ENCODE results near the gene PKD2. TPM values are rescaled to one million over a fixed set of nuclear protein-coding genes. Genes with fewer than 3 reads are reported as not detected.

PKD2 gene
- 1 to 10 TPM; 2.0 to 7.1 TPM for total RNA-seq

DNA sequence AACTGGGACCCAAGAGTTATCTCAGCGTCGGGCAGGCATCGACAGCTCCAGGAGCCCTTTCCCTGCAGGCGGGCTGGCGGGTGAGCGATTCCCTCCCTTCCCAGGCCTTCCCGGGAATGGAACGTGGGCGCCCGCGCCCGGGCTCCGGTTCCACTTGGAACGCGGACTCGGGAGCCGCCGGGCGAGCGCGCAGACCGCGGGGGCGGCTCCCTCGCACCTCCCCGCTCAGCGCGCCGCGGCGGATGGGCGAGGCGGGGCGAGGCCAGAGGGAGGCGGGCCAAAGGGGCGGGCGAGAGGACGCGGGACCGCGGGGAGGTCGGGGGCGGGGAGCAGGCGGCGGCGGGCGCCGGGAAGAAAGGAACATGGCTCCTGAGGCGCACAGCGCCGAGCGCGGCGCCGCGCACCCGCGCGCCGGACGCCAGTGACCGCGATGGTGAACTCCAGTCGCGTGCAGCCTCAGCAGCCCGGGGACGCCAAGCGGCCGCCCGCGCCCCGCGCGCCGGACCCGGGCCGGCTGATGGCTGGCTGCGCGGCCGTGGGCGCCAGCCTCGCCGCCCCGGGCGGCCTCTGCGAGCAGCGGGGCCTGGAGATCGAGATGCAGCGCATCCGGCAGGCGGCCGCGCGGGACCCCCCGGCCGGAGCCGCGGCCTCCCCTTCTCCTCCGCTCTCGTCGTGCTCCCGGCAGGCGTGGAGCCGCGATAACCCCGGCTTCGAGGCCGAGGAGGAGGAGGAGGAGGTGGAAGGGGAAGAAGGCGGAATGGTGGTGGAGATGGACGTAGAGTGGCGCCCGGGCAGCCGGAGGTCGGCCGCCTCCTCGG lies at the start of gene PKD2:
Gene PKD2 (plus strand): TSS at position 332 of the 818 bp plus-strand sequence. CDS start 99 bp downstream, at position 431.
- H3K36me3 Mint-ChIP-seq = peaks cover 5 to 20% of the 10 kb centered on the region in 2 donors
- peak; percentile 76 to 80 for DNase-seq (ENCODE audit: low spot score in 2 of 2)
- H3K9me3 Mint-ChIP-seq = no peaks in the 10 kb centered on the region
- peak within 1 kb of the TSS; percentile 80 to 96 for H3K27ac Mint-ChIP-seq
- ATAC-seq = peak; percentile 88 to 97

DNA sequence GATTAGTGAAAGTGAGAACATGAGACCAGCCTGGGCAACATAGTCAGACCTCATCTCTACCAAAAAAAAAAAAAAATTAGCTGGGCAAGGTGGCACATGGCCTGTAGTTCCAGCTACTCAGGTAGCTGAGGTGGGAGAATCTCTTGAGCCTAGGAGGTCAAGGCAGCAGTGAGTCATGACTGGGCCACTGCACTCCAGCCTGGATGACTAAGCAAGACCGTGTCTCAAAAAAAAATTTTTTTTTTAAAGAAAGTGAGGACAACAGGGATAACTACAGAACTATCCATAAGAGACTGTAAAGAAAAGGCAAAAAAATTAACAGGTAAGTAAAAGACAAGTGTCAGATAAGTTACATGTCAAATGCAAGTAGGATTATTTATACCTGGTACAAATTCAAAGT lies 45.4 kb upstream of the PKD2 start:
- no peaks in the 10 kb centered on the region for H3K9me3 Mint-ChIP-seq
- DNase-seq (ENCODE audit: low spot score in 2 of 2) (no peak), ATAC-seq (no peak)
- no peaks in the 10 kb centered on the region for H3K36me3 Mint-ChIP-seq
- H3K27ac Mint-ChIP-seq = no peak overlapping the region

GRCh38 chr4:87962398-87963146 lies 44.9 kb upstream of the PKD2 start:
- ATAC-seq (no peak), DNase-seq (ENCODE audit: low spot score in 2 of 2) (no peak)
- H3K9me3 Mint-ChIP-seq = no peaks in the 10 kb centered on the region
- H3K36me3 Mint-ChIP-seq = no peaks in the 10 kb centered on the region
- no peak overlapping the region for H3K27ac Mint-ChIP-seq

DNA sequence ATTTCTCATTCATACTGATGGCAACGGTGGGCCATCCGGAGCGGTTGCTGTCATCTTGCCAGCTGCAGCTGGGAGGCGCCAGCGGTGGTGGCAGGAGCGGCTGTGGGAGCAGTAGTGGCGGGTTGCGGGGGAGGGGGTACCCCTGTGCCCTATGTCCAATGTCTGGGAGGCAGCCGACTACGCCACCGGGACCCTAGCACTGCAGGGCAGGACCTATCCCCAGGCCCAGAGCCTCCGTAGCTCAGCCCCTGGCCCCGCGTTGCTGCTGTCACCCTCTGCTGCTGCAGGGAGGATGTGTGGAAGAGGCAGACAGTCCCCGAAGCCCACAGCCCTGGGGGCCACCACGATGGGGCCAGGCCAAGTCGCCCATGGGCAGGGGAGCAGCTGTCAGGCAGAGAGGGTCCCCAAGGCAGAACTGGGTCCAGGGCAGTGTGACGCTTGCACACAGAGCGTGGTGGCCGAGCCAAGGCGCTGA lies 41.9 kb upstream of the PKD2 start:
- Mint-ChIP-seq H3K9me3 (no peaks in the 10 kb centered on the region), H3K36me3 (no peaks in the 10 kb centered on the region), H3K27ac (no peak overlapping the region)
- ATAC-seq (no peak), DNase-seq (ENCODE audit: low spot score in 2 of 2) (no peak)

- Mint-ChIP-seq H3K27ac (no peak overlapping the region), H3K9me3 (no peaks in the 10 kb centered on the region), H3K36me3 (no peaks in the 10 kb centered on the region)
- ATAC-seq = no peak
- DNase-seq (ENCODE audit: low spot score in 2 of 2) = no peak
Measured at GRCh38 chr4:87966095-87966496, 41.3 kb upstream of the PKD2 start.

- no peaks in the 10 kb centered on the region for H3K36me3 Mint-ChIP-seq
- H3K27ac Mint-ChIP-seq = no peak overlapping the region
- ATAC-seq (no peak), DNase-seq (ENCODE audit: low spot score in 2 of 2) (no peak)
- no peaks in the 10 kb centered on the region for H3K9me3 Mint-ChIP-seq
Measured at GRCh38 chr4:87967193-87967592, 40.2 kb upstream of the PKD2 start.

DNA sequence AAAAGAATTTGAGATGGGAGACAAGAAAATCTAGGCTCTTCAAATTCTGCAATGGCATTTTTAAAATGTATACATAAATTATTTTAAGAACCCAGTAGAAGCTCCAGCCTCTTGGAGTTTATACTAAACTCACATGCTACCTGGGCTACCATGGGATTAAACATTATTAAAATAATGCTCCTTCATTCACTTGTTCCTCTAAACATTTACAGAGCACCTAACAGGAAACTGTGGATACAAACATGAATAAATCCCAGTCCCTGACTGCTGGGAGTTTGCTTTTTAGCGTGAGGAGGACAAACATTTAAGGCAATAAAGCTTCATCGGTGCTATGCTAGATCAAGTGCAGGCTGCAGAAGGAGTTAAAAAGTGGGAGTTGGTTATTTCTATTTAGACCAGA lies 37.3 kb upstream of the PKD2 start:
- no peaks in the 10 kb centered on the region for H3K36me3 Mint-ChIP-seq

DNA sequence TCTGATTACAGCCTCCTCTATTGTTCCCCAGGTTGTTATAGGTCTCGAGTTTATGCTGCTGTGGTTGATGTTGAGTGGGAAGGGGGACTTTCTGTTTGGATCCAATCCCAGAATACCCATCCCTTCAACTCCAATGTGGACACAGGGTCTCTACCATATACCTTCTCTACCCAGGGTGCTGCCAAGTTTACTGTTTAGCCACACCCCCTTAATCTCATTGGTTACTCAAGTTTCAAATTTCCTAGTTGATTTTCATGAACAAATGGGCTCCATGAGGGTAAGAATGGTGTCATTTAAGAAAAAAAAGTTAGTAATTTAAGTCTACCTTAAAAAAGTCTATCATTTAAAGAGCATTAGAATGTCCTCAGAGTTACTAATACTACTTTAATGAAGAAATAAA lies 35.6 kb upstream of the PKD2 start:
- no peaks in the 10 kb centered on the region for H3K36me3 Mint-ChIP-seq
- ATAC-seq (no peak), DNase-seq (ENCODE audit: low spot score in 2 of 2) (no peak)
- no peaks in the 10 kb centered on the region for H3K9me3 Mint-ChIP-seq
- H3K27ac Mint-ChIP-seq = no peak overlapping the region

More for the DNA sequence above, 37.3 kb upstream of the PKD2 start:
- DNase-seq (ENCODE audit: low spot score in 2 of 2) (no peak), ATAC-seq (no peak)
- Mint-ChIP-seq H3K9me3 (no peaks in the 10 kb centered on the region), H3K27ac (no peak overlapping the region)

- DNase-seq (ENCODE audit: low spot score in 2 of 2) (peak in 1 of 2 donors; percentile 34), ATAC-seq (peak; percentile 65 to 66)
- Mint-ChIP-seq H3K9me3 (no peaks in the 10 kb centered on the region), H3K36me3 (no peaks in the 10 kb centered on the region), H3K27ac (no peak overlapping the region)
Measured at GRCh38 chr4:87973283-87974169, 33.9 kb upstream of the PKD2 start.

- DNase-seq (ENCODE audit: low spot score in 2 of 2) = no peak
- Mint-ChIP-seq H3K9me3 (no peaks in the 10 kb centered on the region), H3K27ac (no peak overlapping the region), H3K36me3 (no peaks in the 10 kb centered on the region)
- no peak for ATAC-seq
Measured at GRCh38 chr4:87974856-87975462, 32.5 kb upstream of the PKD2 start.

DNA sequence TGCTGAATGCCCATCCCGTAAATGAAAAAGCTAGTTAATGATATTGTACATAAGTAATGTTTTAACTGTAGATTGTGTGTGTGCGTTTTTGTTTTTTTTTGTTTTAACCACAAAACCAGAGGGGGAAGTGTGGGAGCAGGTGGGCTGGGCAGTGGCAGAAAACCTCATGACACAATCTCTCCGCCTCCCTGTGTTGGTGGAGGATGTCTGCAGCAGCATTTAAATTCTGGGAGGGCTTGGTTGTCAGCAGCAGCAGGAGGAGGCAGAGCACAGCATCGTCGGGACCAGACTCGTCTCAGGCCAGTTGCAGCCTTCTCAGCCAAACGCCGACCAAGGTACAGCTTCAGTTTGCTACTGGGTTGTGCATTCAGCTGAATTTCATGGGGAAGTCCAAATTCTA lies 32.0 kb upstream of the PKD2 start, which contains the start of gene SPP1:
Gene SPP1 (plus strand): TSS at position 249 of the 400 bp plus-strand sequence. CDS start 1,182 bp downstream, outside the sequence.
- peak in 1 of 2 donors; percentile 67 for ATAC-seq
- Mint-ChIP-seq H3K27ac (no peak within 1 kb of the TSS), H3K36me3 (no peaks in the 10 kb centered on the region), H3K9me3 (no peaks in the 10 kb centered on the region)
- no peak for DNase-seq (ENCODE audit: low spot score in 2 of 2)

GRCh38 chr4:87977521-87978278 lies 29.7 kb upstream of the PKD2 start:
- no peak for DNase-seq (ENCODE audit: low spot score in 2 of 2)
- no peak overlapping the region for H3K27ac Mint-ChIP-seq
- H3K9me3 Mint-ChIP-seq = no peaks in the 10 kb centered on the region
- ATAC-seq = no peak
- H3K36me3 Mint-ChIP-seq = no peaks in the 10 kb centered on the region

GRCh38 chr4:87978681-87979080 lies 28.8 kb upstream of the PKD2 start:
- DNase-seq (ENCODE audit: low spot score in 2 of 2) = no peak
- Mint-ChIP-seq H3K9me3 (no peaks in the 10 kb centered on the region), H3K36me3 (no peaks in the 10 kb centered on the region), H3K27ac (no peak overlapping the region)
- no peak for ATAC-seq

GRCh38 chr4:87979810-87980209 lies 27.6 kb upstream of the PKD2 start:
- no peak overlapping the region for H3K27ac Mint-ChIP-seq
- DNase-seq (ENCODE audit: low spot score in 2 of 2) (no peak), ATAC-seq (no peak)
- no peaks in the 10 kb centered on the region for H3K9me3 Mint-ChIP-seq
- no peaks in the 10 kb centered on the region for H3K36me3 Mint-ChIP-seq

GRCh38 chr4:87981486-87981885 lies 25.9 kb upstream of the PKD2 start:
- no peak for DNase-seq (ENCODE audit: low spot score in 2 of 2)

DNA sequence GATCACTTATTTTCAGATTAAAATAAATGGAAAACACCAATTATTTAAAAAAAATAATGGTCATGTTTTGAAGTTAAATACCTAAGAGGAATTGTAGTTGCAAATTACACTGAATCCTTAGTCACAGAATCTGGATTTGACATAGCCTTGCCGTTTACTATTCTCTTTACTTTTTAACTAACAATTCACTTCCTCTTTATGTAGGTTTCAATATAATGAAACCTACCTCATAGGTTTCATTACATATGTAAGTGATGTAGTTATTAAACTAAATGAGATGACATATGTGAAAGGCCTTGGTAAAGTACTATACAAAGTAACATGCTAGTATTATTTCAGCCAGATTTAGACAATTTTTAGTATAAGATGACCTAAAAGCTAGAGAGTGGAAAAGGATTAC lies 25.4 kb upstream of the PKD2 start:
- no peak for ATAC-seq
- Mint-ChIP-seq H3K27ac (no peak overlapping the region), H3K36me3 (no peaks in the 10 kb centered on the region), H3K9me3 (no peaks in the 10 kb centered on the region)
- no peak for DNase-seq (ENCODE audit: low spot score in 2 of 2)

More at GRCh38 chr4:87981486-87981885, 25.9 kb upstream of the PKD2 start:
- Mint-ChIP-seq H3K27ac (no peak overlapping the region), H3K9me3 (no peaks in the 10 kb centered on the region), H3K36me3 (no peaks in the 10 kb centered on the region)
- ATAC-seq = no peak

Measured in activated naive CD4-positive, alpha-beta T cell treated with anti-CD3 and anti-CD28 coated beads, Interleukin-2, amount 50 U/mL, for 72 hours (primary cell).